ENCODE results near the gene GJB2. TPM values are rescaled to one million over a fixed set of nuclear protein-coding genes. Genes with fewer than 3 reads are reported as not detected.

The GJB2 gene
- total and polyA plus RNA-seq, 10 of the 15 experiments (the other 5 are each of a cell fraction or from before 2014, with no cell fraction given): 0.07 to 0.59 (median 0.31) TPM; not detected in 1

- TF ChIP-seq ZBTB11 (CRISPR knock-in tag; IDR thresholded peaks at IDR 0.05) (no peak), NFXL1 (IDR thresholded peaks at IDR 0.05; ENCODE audit: borderline replicate concordance) (no peak), IKZF1 (conservative IDR thresholded peaks at IDR 0.05) (no peak)
Observed at GRCh38 chr13:20144141-20144850, 48.4 kb downstream of the GJB2 start (continued).

- POLR2A ChIA-PET: no interaction called here
- TF ChIP-seq NFXL1 (IDR thresholded peaks at IDR 0.05; ENCODE audit: borderline replicate concordance) (no peak), CTCF (IDR thresholded peaks at IDR 0.05 in 2 of 3, conservative IDR thresholded peaks at IDR 0.05 in 1 of 3; ENCODE audit: control insufficient read depth in 2 of 3, extremely low read depth in 1 of 3, insufficient read depth in 1 of 3, low read depth in 3 of 3, low read length in 3 of 3) (no peak), ZNF207 (IDR thresholded peaks at IDR 0.05; ENCODE audit: borderline replicate concordance) (no peak), CBX5 (IDR thresholded peaks at IDR 0.05; ENCODE audit: low read depth) (no peak), ZNF592 (IDR thresholded peaks at IDR 0.05) (no peak), RELB (IDR thresholded peaks at IDR 0.05; ENCODE audit: low read depth) (no peak), CHD1 (IDR thresholded peaks at IDR 0.05; ENCODE audit: low read depth, low read length) (no peak)
Observed at GRCh38 chr13:20142927-20143480, 49.7 kb downstream of the GJB2 start.

More at GRCh38 chr13:20142927-20143480, 49.7 kb downstream of the GJB2 start:
- FAIRE-seq: no peak
- in situ Hi-C loops (cut with MboI): no loop called here
- no TSS peak for BruUV-seq (replicated peaks)
- Histone ChIP-seq H3K27me3 (replicated peaks in 1 of 2; ENCODE audit: control insufficient read depth in 2 of 2, insufficient read depth in 2 of 2, low read length in 1 of 2) (peaks cover 0 to 3% of the 10 kb centered on the region in 2 experiments; a peak in 2 of 4 replicates), H3K79me2 (ENCODE audit: control insufficient read depth, insufficient read depth, low read length) (no peaks in the 10 kb centered on the region), H3K36me3 (ENCODE audit: control insufficient read depth in 2 of 2, insufficient read depth in 2 of 2, low read length in 1 of 2) (no peaks in the 10 kb centered on the region), H3K27ac (ENCODE audit: control insufficient read depth, insufficient read depth) (no peak overlapping the region), H3K4me1 (ENCODE audit: control insufficient read depth, insufficient read depth, low read length) (no peaks in the 10 kb centered on the region), H3K9me3 (replicated peaks; ENCODE audit: control insufficient read depth, insufficient read depth, low read length) (no peaks in the 10 kb centered on the region), H2AFZ (ENCODE audit: control insufficient read depth, low read depth, low read length) (no peak overlapping the region), H3K4me3 (no peak overlapping the region), H3K9ac (ENCODE audit: control insufficient read depth, insufficient read depth, low read length) (no peak overlapping the region), H4K20me1 (ENCODE audit: control insufficient read depth, insufficient read depth) (no peaks in the 10 kb centered on the region), H3K4me2 (ENCODE audit: control insufficient read depth, insufficient read depth) (no peak overlapping the region)
- RAD21 ChIA-PET (ENCODE audit: unreplicated experiment): no interaction called here
- ATAC-seq: no peak
- intact Hi-C loops (cut with micrococcal nuclease; ENCODE audit: unreplicated experiment): no loop called here
- no peak for DNase-seq (ENCODE audit: low read depth, low spot score)
- CTCF ChIA-PET: no interaction called here
- SMC1A ChIA-PET (ENCODE audit: uncharacterized antibody, unreplicated experiment): interaction anchor here (1.0 kb wide), 1 partner anchor 16 kb away, joined by 3 read pairs; no protein-coding TSS in a partner anchor
- 68% methylated on average over 30 of the region's 30 CpGs for WGBS (ENCODE audit: insufficient coverage, insufficient replicate concordance, low lambda C conversion rate, missing lambda C conversion rate)

Data from GM12878 (cell line).